NOMO-1 (cell line): Measurements from ENCODE around the gene ELANE.

Experiments used
- DNase-seq, 2 experiments: peaks; one replicate each; lab custom pipeline; 2025; ENCODE audit not compliant: unreplicated experiment in 2 of 2; lab: John Stamatoyannopoulos, UW

The ELANE gene

GRCh38 chr19:858868-859843 is 7.1 kb downstream of the ELANE start, which contains the start of gene CFD:
TSS of gene CFD (plus strand) at chr19:859664. CDS start at chr19:859690, 26 bp downstream.
- peak; percentile 67 to 68 for DNase-seq

GRCh38 chr19:861141-861755 is 9.1 kb downstream of the ELANE start:
- no peak for DNase-seq

- DNase-seq = peak in 1 of 2 experiments; percentile 40
Observed at GRCh38 chr19:861756-862580, 9.9 kb downstream of the ELANE start.

- DNase-seq = no peak
Observed at GRCh38 chr19:862581-863314, 10.6 kb downstream of the ELANE start.

GRCh38 chr19:863315-863620 is 11.2 kb downstream of the ELANE start:
- no peak for DNase-seq

- no peak for DNase-seq
Observed at GRCh38 chr19:866769-867300, 14.7 kb downstream of the ELANE start.

GRCh38 chr19:867301-867793 is 15.2 kb downstream of the ELANE start:
- no peak for DNase-seq

GRCh38 chr19:867855-868457 is 15.9 kb downstream of the ELANE start:
- DNase-seq = no peak

- DNase-seq = no peak
Observed at GRCh38 chr19:868458-869244, 16.5 kb downstream of the ELANE start.

GRCh38 chr19:869245-870177 is 17.4 kb downstream of the ELANE start:
- no peak for DNase-seq

GRCh38 chr19:870314-870713 is 18.2 kb downstream of the ELANE start:
- no peak for DNase-seq

- no peak for DNase-seq
Observed at GRCh38 chr19:870963-871401, 18.9 kb downstream of the ELANE start.

- no peak for DNase-seq
Observed at GRCh38 chr19:871446-872265, 19.6 kb downstream of the ELANE start.

- peak; percentile 57 to 60 for DNase-seq
Observed at GRCh38 chr19:872266-872951, 20.3 kb downstream of the ELANE start.

GRCh38 chr19:873084-873483 is 21.0 kb downstream of the ELANE start:
- no peak for DNase-seq

GRCh38 chr19:873561-874041 is 21.5 kb downstream of the ELANE start:
- DNase-seq = no peak
